ENCODE data around the gene SLC23A2.
"Not testable (repeated sequence)": the region's sequence is repeated elsewhere in the genome, so short reads cannot be mapped to it uniquely, and the experiment has no call there.

SLC23A2 gene

GRCh38 chr20:4925842-4926530 lies 75.3 kb downstream of the SLC23A2 start:
- no peak for DNase-seq

- DNase-seq, result no peak
These were observed 76.9 kb downstream of the SLC23A2 start for GRCh38 chr20:4924446-4924845.

GRCh38 chr20:4924032-4924431 lies 77.3 kb downstream of the SLC23A2 start:
- no peak for DNase-seq

- no peak for DNase-seq
These were observed 79.1 kb downstream of the SLC23A2 start for GRCh38 chr20:4922186-4922585.

GRCh38 chr20:4921271-4921670 lies 80.0 kb downstream of the SLC23A2 start:
- not testable (repeated sequence) for DNase-seq

- no peak for DNase-seq
These were observed 80.7 kb downstream of the SLC23A2 start for GRCh38 chr20:4920655-4921054.

GRCh38 chr20:4920131-4920530 lies 81.2 kb downstream of the SLC23A2 start:
- DNase-seq, result no peak

- DNase-seq, result no peak
These were observed 82.1 kb downstream of the SLC23A2 start for GRCh38 chr20:4919047-4919704.

- DNase-seq, result no peak
These were observed 82.8 kb downstream of the SLC23A2 start for GRCh38 chr20:4918473-4918872.

- DNase-seq, result no peak
These were observed 84.1 kb downstream of the SLC23A2 start for GRCh38 chr20:4916971-4917881.

- no peak for DNase-seq
These were observed 88.2 kb downstream of the SLC23A2 start for GRCh38 chr20:4913147-4913546.

GRCh38 chr20:4912380-4913142 lies 88.7 kb downstream of the SLC23A2 start:
- no peak for DNase-seq

- no peak for DNase-seq
These were observed 90.4 kb downstream of the SLC23A2 start for GRCh38 chr20:4910951-4911350.

GRCh38 chr20:4905613-4906012 lies 95.7 kb downstream of the SLC23A2 start:
- DNase-seq, result peak; percentile 69

GRCh38 chr20:4905195-4905594 lies 96.1 kb downstream of the SLC23A2 start:
- DNase-seq, result no peak

GRCh38 chr20:4904127-4904860 lies 97.0 kb downstream of the SLC23A2 start:
- DNase-seq, result no peak

GRCh38 chr20:4902788-4903187 lies 98.5 kb downstream of the SLC23A2 start:
- DNase-seq, result no peak

- no peak for DNase-seq
These were observed 100.1 kb downstream of the SLC23A2 start for GRCh38 chr20:4901031-4901818.

GRCh38 chr20:4898282-4899244 lies 102.7 kb downstream of the SLC23A2 start:
- no peak for DNase-seq

GRCh38 chr20:4897600-4897999 lies 103.7 kb downstream of the SLC23A2 start:
- no peak for DNase-seq
